B cell (primary cell): ENCODE data around the gene RABGAP1L.

Experiments used
- CTCF ChIP-seq: fragments of 200-600 bp; IDR thresholded peaks from one replicate; pipeline ENCODE4 v1.8.0; 2022; ENCODE audit warnings: antibody characterized with exemption, mild to moderate bottlenecking
- EZH2 ChIP-seq: IDR thresholded peaks from 2 replicates; pipeline ENCODE4 v1.6.1; 2012; ENCODE audit warnings: borderline replicate concordance, low read depth, mild to moderate bottlenecking, moderate library complexity, low read length; ENCODE audit not compliant: insufficient read depth, poor library complexity, severe bottlenecking

DNA sequence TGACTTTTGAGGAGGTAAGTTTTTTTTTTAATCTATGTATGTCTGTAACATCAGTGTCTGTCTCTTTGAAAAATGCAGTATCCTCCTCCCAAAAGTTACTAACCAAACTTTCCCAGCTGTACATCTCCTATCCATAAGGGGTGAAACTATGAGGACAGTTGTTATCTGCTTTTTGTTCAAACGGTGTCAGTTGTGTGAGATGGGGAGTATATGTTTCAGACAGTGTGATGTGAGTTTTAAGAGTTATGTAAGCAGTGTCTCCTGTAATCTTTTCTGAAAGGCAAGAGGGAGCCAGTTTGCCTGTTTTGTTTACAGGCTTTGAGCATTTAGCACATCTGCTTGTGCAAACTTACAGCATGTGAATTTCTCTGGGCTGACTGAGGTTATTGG, 805.6 kb downstream of the RABGAP1L start:
- TF ChIP-seq EZH2 (no peak), CTCF (no peak)
